Ishikawa (cell line): Measurements from ENCODE around the gene ASXL1.

Experiments
- CREB1 ChIP-seq: IDR thresholded peaks from 2 replicates; pipeline ENCODE4 v1.6.1; 2012; ENCODE audit warnings: low read depth
- EGR1 ChIP-seq: IDR thresholded peaks from 2 replicates; pipeline ENCODE4 v1.6.1; 2012
- MAX ChIP-seq: IDR thresholded peaks from 2 replicates; pipeline ENCODE4 v1.6.1; 2012
- NFIC ChIP-seq: IDR thresholded peaks from 2 replicates; pipeline ENCODE4 v1.6.1; 2012
- REST ChIP-seq: IDR thresholded peaks from 2 replicates; pipeline ENCODE4 v1.6.1; 2012; ENCODE audit warnings: low read depth, mild to moderate bottlenecking
- USF1 ChIP-seq: IDR thresholded peaks from 2 replicates; pipeline ENCODE4 v1.6.1; 2012

DNA sequence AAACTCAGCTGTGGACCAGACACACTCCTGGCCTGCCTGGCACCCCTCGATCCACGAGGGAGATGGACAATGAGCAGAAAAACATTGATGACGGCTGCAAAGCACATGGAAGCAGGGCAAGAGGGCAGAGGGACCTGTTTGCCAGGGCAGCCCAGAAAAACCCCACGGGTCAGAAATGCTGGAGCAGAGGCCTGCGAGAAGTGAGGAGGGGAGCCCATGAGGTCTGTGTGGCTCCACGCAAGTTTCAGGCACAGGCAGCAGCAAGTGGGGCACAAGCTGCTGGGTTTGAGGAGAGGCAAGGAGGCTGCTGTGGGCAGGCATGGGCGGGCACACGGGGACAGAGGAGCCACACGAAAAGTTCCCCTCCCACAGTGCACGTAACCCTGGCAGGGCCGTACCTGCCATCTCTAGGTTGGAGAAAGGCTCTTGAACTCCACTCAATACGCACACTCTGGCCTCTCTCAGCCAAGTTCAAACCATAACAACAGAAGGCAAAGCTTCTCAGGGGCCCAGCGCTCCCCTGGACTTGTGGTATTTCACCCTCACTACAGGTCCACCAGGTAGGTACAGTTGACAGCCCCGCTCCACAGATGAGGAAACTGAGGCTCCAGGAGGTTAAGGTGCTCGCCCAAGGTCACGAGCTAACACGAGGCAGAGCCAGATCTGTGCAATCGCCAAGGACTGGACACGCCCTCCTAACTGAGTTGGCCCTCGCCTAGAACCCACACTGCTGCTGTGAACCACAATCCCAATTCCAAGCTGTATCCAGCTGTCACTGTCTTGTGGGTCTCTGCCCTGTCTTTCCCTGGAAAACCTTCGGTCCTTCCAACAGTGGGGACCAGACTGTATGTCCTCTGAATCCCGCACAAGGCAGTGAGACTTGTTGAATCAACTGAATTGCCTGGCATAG, 118.8 kb downstream of the ASXL1 start:
- TF ChIP-seq REST, result no peak
- no peak for TF ChIP-seq EGR1
- TF ChIP-seq MAX, result no peak
- no peak for TF ChIP-seq NFIC
- TF ChIP-seq USF1, result no peak
- TF ChIP-seq CREB1, result no peak
